Measurements from ENCODE around the gene ATP9A.

Gene ATP9A

DNA sequence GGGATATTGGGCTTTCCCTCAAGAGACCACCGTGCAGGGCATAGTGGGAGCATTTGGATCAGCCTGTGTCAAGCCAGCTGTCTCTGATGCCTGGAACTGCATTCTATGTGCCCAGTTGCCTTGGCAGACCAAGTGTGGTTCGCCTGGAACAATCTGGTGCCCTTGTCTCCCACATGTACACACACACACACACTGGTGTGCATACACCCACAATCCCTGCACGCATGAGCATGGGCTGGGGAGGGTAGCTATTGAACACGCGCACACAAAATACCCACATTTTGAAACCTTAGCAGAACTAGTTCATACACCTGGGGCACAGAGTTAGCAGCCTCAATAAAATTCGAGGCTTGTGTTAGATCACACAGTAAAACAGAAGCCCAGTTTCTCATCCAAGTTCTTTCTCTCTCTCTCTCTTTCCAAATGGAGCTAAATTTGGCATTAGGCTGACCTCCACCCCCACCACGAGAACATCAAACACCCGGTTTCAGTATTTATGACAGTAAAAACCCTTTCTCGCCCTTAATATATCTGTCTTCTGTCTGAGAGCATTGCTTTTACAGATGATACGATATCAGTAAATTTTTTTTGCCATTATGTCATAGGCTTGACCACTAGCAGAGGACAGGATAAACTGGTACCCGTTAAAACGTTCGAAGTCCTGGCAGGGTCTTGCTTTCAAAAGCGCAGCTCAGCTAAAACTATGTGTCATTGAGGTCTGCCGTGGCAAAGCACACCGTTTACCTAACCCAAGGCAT is 207.5 kb downstream of the ATP9A start:
- DNase-seq (ENCODE audit: insufficient read length, low spot score) (no peak), FAIRE-seq (no peak)
- no peak for TF ChIP-seq POLR2A (IDR thresholded peaks at IDR 0.05; ENCODE audit: low read depth, low read length)

DNA sequence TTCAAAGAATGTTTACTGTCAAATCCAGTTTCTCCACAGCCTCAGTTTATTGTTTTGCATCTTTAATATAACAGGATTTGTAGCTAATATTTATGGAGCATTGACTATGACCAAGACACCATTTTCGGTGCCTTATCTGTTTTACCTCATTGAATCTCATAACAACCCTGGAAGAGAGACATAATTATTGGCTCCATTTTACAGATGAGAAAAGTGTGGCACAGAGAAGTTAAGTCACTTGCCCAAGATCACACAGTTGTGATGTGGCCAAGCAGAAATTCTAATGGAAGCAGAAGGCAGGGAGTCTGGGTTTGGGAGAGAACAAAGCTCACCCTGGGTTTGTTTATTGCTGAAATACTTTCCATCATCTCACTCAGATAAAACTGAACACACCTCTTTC is 208.1 kb downstream of the ATP9A start:
- no peak for FAIRE-seq
- no peak for TF ChIP-seq POLR2A (IDR thresholded peaks at IDR 0.05; ENCODE audit: low read depth, low read length)
- no peak for DNase-seq (ENCODE audit: insufficient read length, low spot score)

DNA sequence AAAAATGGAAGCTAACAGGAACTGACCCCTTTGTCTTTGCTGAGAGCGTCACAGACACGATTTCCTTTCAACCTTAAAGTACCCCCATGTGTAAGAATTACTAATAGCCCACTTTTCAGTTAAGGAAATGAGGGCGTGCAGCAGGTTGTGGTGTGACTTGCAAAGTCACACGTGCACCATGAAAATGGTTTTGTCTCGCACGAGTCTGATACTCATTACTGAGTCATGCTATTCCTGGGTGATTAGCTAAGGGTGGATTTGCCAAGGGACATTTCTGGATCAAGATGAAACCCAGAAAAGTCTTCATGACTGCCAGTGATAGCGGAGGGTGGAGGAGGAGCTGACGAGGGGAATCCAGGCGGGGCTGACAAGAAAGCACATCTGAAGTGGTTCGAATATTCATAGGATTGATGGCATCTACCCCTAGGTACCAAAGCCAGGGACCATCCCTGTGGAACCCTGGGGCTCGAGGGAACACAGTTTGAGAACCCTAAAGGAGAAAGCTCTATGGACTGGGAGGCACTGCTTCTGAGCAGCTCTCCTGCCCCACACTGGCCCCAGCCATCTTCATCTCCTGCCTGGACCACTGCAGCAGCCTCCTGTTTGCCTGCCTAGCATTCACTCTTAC is 213.5 kb downstream of the ATP9A start:
- DNase-seq (ENCODE audit: insufficient read length, low spot score) (no peak), FAIRE-seq (no peak)
- TF ChIP-seq POLR2A (IDR thresholded peaks at IDR 0.05; ENCODE audit: low read depth, low read length): no peak

DNA sequence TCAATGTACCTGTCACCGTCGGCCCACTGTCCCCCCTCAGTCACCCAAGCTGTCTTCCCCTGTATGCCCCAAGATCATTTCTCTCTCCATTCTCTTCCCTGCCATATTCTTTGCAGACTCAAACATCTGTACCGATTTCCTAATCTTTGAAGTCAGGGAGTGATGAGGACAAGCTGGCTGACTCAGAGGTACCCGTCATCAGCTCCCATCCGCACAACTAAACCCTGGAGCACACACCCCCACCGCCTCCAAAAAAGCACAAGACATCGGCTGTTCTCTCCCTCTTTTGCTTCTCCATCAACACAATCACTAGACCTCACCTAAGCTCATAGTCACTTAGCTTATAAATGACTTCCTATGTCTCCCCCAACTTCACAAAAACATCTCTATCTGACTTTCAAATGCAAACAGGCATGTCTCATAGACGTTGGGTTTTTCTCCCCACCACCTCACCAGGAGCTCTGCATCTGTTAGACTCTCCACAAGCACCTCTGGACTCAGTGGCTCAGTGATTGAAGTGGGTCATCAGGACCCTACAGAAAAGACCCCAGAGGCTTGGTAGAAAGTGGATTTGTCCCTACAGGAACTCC is 214.2 kb downstream of the ATP9A start:
- no peak for FAIRE-seq
- DNase-seq (ENCODE audit: insufficient read length, low spot score): peak; percentile 37
- TF ChIP-seq POLR2A (IDR thresholded peaks at IDR 0.05; ENCODE audit: low read depth, low read length): no peak

DNA sequence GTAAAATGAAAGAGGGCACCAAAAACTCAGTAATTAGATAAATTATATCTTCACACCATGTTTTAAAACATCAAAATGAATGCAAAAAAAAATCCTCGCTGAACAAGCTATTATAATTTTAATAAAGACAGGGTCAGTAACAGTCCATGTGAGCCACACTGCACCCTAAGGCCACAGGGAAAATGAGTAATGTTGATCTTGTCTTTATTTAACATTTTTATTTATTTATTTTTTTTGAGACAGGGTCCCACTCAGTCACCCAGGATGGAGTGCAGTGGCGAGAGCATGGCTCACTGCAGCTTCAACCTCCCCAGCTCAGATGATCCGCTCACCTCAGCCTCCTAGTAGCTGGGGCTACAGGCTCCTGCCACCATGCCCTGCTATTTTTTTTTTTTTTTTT is 217.0 kb downstream of the ATP9A start:
- no peak for DNase-seq (ENCODE audit: insufficient read length, low spot score)
- TF ChIP-seq POLR2A (IDR thresholded peaks at IDR 0.05; ENCODE audit: low read depth, low read length): no peak
- no peak for FAIRE-seq

DNA sequence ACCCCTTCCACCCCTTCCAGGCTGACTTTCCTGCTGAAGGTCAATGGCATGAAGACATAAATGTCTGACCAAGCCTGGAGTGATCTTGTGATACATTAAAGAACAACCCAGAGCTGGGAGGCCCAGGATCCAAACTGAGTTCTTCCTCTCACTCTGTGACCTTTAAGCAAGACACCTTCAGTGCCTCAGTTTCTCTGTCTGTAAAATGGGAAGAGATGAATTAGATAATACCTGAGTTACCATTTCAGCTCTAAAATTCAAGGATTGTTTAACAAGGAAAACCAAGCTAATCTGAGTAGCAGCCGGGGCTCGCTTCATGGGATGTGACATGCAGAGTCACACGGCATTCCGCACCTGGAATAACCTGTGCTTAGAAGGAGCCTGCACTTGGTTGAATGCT is 218.7 kb downstream of the ATP9A start:
- no peak for DNase-seq (ENCODE audit: insufficient read length, low spot score)
- FAIRE-seq: no peak
- TF ChIP-seq POLR2A (IDR thresholded peaks at IDR 0.05; ENCODE audit: low read depth, low read length): no peak

DNA sequence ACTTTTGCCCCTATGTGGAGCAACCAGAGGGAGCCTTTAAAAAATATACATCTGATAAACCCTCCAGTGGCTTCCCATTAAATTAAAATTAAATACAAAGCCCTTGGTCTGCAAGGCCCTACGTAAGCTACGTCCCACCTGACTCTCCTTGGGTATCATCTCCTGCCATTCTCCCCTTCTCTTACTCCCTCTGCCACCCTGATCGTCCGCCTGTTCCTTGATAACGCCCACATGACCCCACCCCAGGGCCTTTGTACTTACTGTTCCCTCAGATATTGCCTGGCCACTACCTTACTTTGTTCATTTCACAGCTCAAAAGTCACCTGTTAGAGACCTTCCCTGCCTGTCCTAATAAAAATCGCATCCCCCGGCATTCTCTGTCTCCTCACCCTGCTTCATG is 220.2 kb downstream of the ATP9A start:
- FAIRE-seq: no peak
- no peak for DNase-seq (ENCODE audit: insufficient read length, low spot score)
- no peak for TF ChIP-seq POLR2A (IDR thresholded peaks at IDR 0.05; ENCODE audit: low read depth, low read length)

Measured in H54 (cell line).